Measurements from ENCODE around the gene TESK2. TPM values are rescaled to one million over a fixed set of nuclear protein-coding genes. Genes with fewer than 3 reads are reported as not detected.

TESK2 gene
- total and polyA plus RNA-seq, 2 of the 13 experiments (the other 11 are each of a cell fraction or from before 2014, with no cell fraction given) = 5.5 to 9.6 TPM

GRCh38 chr1:45395582-45395981 is 95.4 kb downstream of the TESK2 start:
- no peak overlapping the region for H3K4me2 ChIP-seq (ENCODE audit: low read depth, low read length)

GRCh38 chr1:45395051-45395450 is 95.9 kb downstream of the TESK2 start:
- Histone ChIP-seq H3K27me3 (ENCODE audit: control insufficient read depth in 1 of 2, insufficient read depth in 2 of 2, low read length in 2 of 2) (no peaks in the 10 kb centered on the region), H3K27ac (ENCODE audit: extremely low read length, insufficient read depth, low read length) (no peak overlapping the region), H3K9me3 (ENCODE audit: low read length) (no peaks in the 10 kb centered on the region), H3K79me2 (ENCODE audit: insufficient read depth, low read length) (no peaks in the 10 kb centered on the region), H3K36me3 (replicated peaks in 1 of 2; ENCODE audit: control insufficient read depth in 1 of 2, insufficient read depth in 2 of 2, low read length in 2 of 2) (no peaks in the 10 kb centered on the region), H2AFZ (ENCODE audit: low read length) (no peak overlapping the region), H3K4me2 (ENCODE audit: low read depth, low read length) (no peak overlapping the region), H3K9ac (ENCODE audit: insufficient read depth, low read depth, low read length) (no peak overlapping the region), H3K4me1 (ENCODE audit: insufficient read depth, low read length) (peaks cover 29% of the 10 kb centered on the region), H3K4me3 (replicated peaks in 1 of 3; ENCODE audit: insufficient read depth in 1 of 3, low read depth in 2 of 3, low read length in 3 of 3) (no peak overlapping the region), H4K20me1 (ENCODE audit: insufficient read depth, low read length) (no peaks in the 10 kb centered on the region)
- in situ Hi-C loops (cut with HindIII; ENCODE audit: extremely low pct_ligation_motif_present, low pct_unique_long_range_greater_than_20kb) (no loop called here), intact Hi-C loops (cut with micrococcal nuclease; ENCODE audit: unreplicated experiment) (no loop called here)
- no TSS peak for BruUV-seq (replicated peaks)
- no peak for TF ChIP-seq PAWR (CRISPR knock-in tag; IDR thresholded peaks at IDR 0.05; ENCODE audit: borderline replicate concordance)
- peak; percentile 40 for TF ChIP-seq CEBPG (CRISPR knock-in tag; IDR thresholded peaks at IDR 0.05)
- TF ChIP-seq ZNF761 (CRISPR knock-in tag; conservative IDR thresholded peaks at IDR 0.05) = no peak
- TF ChIP-seq POGZ (CRISPR knock-in tag; IDR thresholded peaks at IDR 0.05) = no peak
- TF ChIP-seq CEBPB (IDR thresholded peaks at IDR 0.05; ENCODE audit: borderline replicate concordance, low read depth, low read length) = peak; percentile 69; the same call in 1 of the 2 replicates
- ATAC-seq (0 out of 3 replicates have a peak, but pooled peaks have one; percentile 25), DNase-seq (ENCODE audit: low spot score) (no peak), FAIRE-seq (no peak)
- CTCF ChIA-PET (ENCODE audit: low intra/inter-chr PET ratio, low total read pairs) = no interaction called here
- WGBS (ENCODE audit: low lambda C conversion rate) = 64% methylated on average over 2 of the region's 2 CpGs
- POLR2A ChIA-PET = no interaction called here

More at GRCh38 chr1:45395582-45395981, 95.4 kb downstream of the TESK2 start:
- intact Hi-C loops (cut with micrococcal nuclease; ENCODE audit: unreplicated experiment) (no loop called here), in situ Hi-C loops (cut with HindIII; ENCODE audit: extremely low pct_ligation_motif_present, low pct_unique_long_range_greater_than_20kb) (no loop called here)
- ATAC-seq (no peak), FAIRE-seq (no peak), DNase-seq (ENCODE audit: low spot score) (no peak)
- H4K20me1 ChIP-seq (ENCODE audit: insufficient read depth, low read length) = no peaks in the 10 kb centered on the region
- 95% methylated on average over 1 of the region's 1 CpG for WGBS (ENCODE audit: low lambda C conversion rate)
- H3K79me2 ChIP-seq (ENCODE audit: insufficient read depth, low read length) = no peaks in the 10 kb centered on the region
- no peaks in the 10 kb centered on the region for H3K9me3 ChIP-seq (ENCODE audit: low read length)
- H3K27ac ChIP-seq (ENCODE audit: extremely low read length, insufficient read depth, low read length) = no peak overlapping the region
- ChIA-PET POLR2A (no interaction called here), CTCF (ENCODE audit: low intra/inter-chr PET ratio, low total read pairs) (no interaction called here)
- TF ChIP-seq ZFYVE20 (CRISPR knock-in tag; IDR thresholded peaks at IDR 0.05; ENCODE audit: borderline replicate concordance, low read depth) (no peak), ZNF670 (CRISPR knock-in tag; IDR thresholded peaks at IDR 0.05; ENCODE audit: borderline replicate concordance) (no peak), ZBTB21 (CRISPR knock-in tag; IDR thresholded peaks at IDR 0.05) (no peak), CEBPG (CRISPR knock-in tag; IDR thresholded peaks at IDR 0.05) (0 out of 2 replicates have a peak, but pooled peaks have one; percentile 9), HNF4A (CRISPR knock-in tag; IDR thresholded peaks at IDR 0.05) (peak; percentile 39), ZNF460 (CRISPR knock-in tag; IDR thresholded peaks at IDR 0.05; ENCODE audit: borderline replicate concordance) (peak; percentile 84)
- H2AFZ ChIP-seq (ENCODE audit: low read length) = no peak overlapping the region
- H3K36me3 ChIP-seq (replicated peaks in 1 of 2; ENCODE audit: control insufficient read depth in 1 of 2, insufficient read depth in 2 of 2, low read length in 2 of 2) = no peaks in the 10 kb centered on the region
- no peaks in the 10 kb centered on the region for H3K27me3 ChIP-seq (ENCODE audit: control insufficient read depth in 1 of 2, insufficient read depth in 2 of 2, low read length in 2 of 2)
- peaks cover 34% of the 10 kb centered on the region for H3K4me1 ChIP-seq (ENCODE audit: insufficient read depth, low read length)
- H3K9ac ChIP-seq (ENCODE audit: insufficient read depth, low read depth, low read length) = no peak overlapping the region
- no peak overlapping the region for H3K4me3 ChIP-seq (replicated peaks in 1 of 3; ENCODE audit: insufficient read depth in 1 of 3, low read depth in 2 of 3, low read length in 3 of 3)
- BruUV-seq (replicated peaks) = no TSS peak
